ENCODE data around the gene NIT2.
"Not testable (repeated sequence)": the region's sequence is repeated elsewhere in the genome, so short reads cannot be mapped to it uniquely, and the experiment has no call there.

The NIT2 gene

GRCh38 chr3:100339786-100340185, 5.2 kb downstream of the NIT2 start:
- no peak for DNase-seq

DNA sequence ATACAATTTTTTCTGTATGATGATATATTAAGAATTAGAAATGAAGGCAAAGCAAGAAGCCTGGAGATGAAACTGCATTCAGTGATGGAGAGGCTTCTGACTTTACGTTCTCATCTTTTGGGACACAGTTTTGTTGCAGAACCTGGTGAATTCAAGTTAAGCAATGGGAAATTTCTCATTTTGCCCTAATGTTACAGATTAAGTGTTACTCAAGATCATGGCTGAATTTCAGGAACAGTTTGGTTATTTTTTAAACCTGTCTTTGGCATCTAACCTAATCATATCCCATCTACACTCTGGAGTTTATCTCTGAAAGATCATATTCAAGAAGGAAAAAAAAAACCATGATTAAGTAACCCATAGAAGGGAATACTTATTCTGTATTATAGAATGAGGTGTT, 6.0 kb downstream of the NIT2 start:
- DNase-seq: no peak

DNA sequence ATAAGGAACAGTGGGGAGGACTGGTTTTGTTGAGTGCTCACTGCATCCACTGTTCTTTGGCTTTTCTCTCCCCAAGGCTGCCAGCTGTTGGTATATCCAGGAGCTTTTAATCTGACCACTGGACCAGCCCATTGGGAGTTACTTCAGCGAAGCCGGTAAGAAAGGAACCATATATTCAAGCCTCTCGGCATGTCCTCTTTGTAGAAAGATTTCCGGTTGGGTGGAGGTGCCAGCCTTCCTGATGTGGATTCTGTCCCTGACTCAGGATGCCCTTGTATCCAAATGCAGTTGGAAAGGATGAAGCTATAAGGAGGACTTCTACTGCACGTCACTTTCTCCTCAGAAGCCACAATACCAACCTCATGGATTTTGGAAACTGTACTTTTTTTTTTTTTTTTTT, 14.2 kb downstream of the NIT2 start:
- no peak for DNase-seq

GRCh38 chr3:100351770-100352169, 17.2 kb downstream of the NIT2 start:
- DNase-seq: not testable (repeated sequence)

GRCh38 chr3:100352296-100353231, 18.0 kb downstream of the NIT2 start:
- DNase-seq: no peak

DNA sequence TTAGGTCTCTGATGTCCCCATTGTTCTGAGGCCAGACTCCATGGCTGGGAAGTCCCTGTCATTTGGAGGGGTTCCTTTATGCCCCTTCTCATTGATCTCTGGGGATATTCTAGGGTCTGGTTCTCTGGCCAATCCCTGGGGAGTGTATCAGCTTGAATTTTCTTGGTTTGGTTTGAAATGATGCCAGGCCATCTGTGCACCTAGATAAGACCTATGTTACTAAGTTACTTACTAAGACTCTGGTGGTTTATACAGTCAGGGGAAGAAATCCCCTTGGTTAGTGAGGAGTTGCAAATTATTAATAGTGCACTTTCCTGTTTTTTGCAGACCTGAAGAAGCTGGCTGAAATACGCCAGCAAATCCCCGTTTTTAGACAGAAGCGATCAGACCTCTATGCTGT, 20.3 kb downstream of the NIT2 start:
- no peak for DNase-seq

DNA sequence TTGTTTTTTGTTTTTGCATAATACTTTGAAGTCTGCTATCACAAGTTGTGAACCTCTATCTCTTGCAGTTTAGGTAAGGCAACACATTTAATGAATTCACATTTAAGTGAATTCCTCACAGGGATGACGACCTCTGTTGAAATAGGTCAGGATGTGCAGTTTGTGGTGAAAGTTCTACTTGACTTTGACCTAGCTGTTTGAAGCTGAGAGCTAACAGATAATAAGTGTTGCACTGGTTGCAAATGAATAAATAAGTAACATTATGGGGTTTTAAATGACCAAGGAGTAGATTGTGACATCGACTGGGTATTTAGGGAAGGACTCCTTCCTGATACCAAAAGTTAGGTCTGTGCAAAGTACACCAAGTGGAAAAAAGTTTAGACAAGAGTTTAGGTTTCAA, 23.9 kb downstream of the NIT2 start:
- DNase-seq: no peak

- no peak for DNase-seq
These were observed 24.5 kb downstream of the NIT2 start for GRCh38 chr3:100359035-100359434.

- DNase-seq: no peak
These were observed 26.4 kb downstream of the NIT2 start for GRCh38 chr3:100360757-100361496.

GRCh38 chr3:100361897-100362296, 27.3 kb downstream of the NIT2 start:
- no peak for DNase-seq

DNA sequence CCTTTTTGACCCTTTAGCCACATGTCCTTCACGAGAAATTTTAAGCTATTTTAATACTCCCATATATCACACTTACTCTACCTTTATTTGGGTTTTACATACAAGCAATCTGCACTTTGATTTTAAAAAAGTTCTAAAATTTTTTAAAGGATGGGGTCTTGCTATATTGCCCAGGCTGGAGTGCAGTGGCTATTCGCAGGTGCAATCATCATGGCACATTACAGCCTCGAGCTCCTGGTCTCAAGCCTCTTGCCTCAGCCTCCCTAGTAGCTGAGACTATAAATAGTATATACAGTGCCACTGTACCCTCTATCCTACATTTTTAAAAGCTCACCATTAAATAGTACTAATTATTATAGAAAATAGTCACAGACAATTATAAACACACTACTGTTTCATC, 29.9 kb downstream of the NIT2 start:
- no peak for DNase-seq

GRCh38 chr3:100366424-100366823, 31.9 kb downstream of the NIT2 start:
- no peak for DNase-seq

GRCh38 chr3:100368441-100368840, 33.9 kb downstream of the NIT2 start:
- DNase-seq: no peak

GRCh38 chr3:100370756-100371155, 36.2 kb downstream of the NIT2 start:
- DNase-seq: no peak

- no peak for DNase-seq
These were observed 40.0 kb downstream of the NIT2 start for GRCh38 chr3:100374521-100374920.

GRCh38 chr3:100376301-100376700, 41.7 kb downstream of the NIT2 start:
- DNase-seq: no peak

DNA sequence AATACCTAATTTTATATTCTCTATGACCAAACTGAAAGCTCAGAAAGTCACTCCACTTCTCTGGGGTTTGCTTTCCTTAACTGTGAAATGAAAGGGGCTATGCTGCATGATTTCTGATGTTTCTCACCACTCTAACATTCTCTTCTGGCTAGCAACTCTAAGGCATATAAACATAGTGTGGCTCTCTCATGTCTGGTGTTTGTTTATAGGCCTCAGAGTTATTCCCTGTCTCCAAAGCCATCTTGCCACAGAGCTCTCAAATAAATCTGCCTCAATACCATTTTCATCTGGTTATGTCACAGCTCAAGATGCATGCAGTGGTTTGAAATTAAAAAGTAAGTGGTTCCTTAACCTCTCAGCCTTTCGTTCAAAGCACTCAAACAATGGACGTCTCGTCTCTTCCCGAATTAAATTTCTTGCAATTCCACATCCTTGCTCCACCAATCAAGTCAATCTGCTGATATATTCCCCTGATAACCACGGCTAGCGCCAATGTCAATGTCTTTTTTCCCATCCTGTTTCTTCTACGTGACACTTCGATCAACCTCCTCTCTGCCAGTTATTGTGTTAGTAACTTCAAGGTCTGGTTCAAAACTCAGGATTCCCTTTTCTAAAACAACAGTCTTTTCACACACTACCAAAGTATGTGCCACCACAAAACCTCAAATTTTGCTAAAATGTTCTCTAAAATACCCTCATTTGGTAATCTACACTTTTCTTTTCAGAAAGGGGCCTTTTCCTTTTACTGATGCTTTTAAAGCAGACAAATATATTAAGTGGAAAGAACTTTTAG, 50.4 kb downstream of the NIT2 start:
- no peak for DNase-seq

- no peak for DNase-seq
These were observed 52.0 kb downstream of the NIT2 start for GRCh38 chr3:100386437-100387074.

GRCh38 chr3:100389025-100389424, 54.5 kb downstream of the NIT2 start:
- DNase-seq: no peak

GRCh38 chr3:100395679-100396431, 61.3 kb downstream of the NIT2 start:
- DNase-seq: no peak

DNA sequence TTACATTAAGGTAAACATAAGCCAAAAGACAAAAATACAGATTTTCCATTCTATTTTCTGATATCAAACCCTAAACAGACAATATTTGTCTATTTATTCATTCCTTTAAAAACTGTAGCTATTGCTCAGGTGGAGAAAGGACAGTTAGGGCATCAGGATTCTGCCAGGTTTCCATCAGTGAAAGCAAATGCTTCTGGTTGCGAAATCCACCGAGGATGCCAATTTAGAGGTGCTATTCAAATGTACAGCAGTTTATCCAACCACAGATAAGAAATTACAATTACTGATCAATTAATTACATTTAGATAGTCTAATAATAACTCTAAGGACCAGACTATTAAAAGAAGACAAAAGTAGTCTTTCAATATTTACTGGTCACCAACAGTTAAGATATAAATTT, 62.4 kb downstream of the NIT2 start:
- no peak for DNase-seq
